T47D (cell line): ENCODE results near the gene RALGAPA2.

Source experiments
- DNase-seq, 2 experiments: peaks; one replicate each; pipeline versions ENCODE4 v3.0.0 to v3.0.0-alpha.2; 2011 to 2012; ENCODE audit warnings: low read depth in 1 of 2, low spot score in 1 of 2
- JUND ChIP-seq: IDR thresholded peaks from 2 replicates; pipeline ENCODE4 v1.6.1; 2012; ENCODE audit warnings: low read depth
- in situ Hi-C: cut with HindIII; loops from 2 replicates; pipeline ENCODE4 v1.10.0; 2016; ENCODE audit warnings: low sequenced_read_pairs, low pct_unique_long_range_greater_than_20kb

The RALGAPA2 gene

GRCh38 chr20:20690676-20691476, 21.6 kb downstream of the RALGAPA2 start:
- DNase-seq, result no peak
- in situ Hi-C loops, result no loop called here
- TF ChIP-seq JUND, result no peak

GRCh38 chr20:20687319-20687718, 25.1 kb downstream of the RALGAPA2 start:
- in situ Hi-C loops, result no loop called here
- TF ChIP-seq JUND, result no peak

GRCh38 chr20:20685635-20686034, 26.8 kb downstream of the RALGAPA2 start:
- TF ChIP-seq JUND, result no peak
- in situ Hi-C loops, result no loop called here

More at GRCh38 chr20:20687319-20687718, 25.1 kb downstream of the RALGAPA2 start:
- DNase-seq, result no peak

GRCh38 chr20:20683481-20684321, 28.7 kb downstream of the RALGAPA2 start:
- in situ Hi-C loops, result no loop called here
- DNase-seq, result no peak
- no peak for TF ChIP-seq JUND

More at GRCh38 chr20:20685635-20686034, 26.8 kb downstream of the RALGAPA2 start:
- DNase-seq, result no peak

- no peak for TF ChIP-seq JUND
- DNase-seq, result no peak
- in situ Hi-C loops, result no loop called here
Observed at GRCh38 chr20:20683020-20683419, 29.4 kb downstream of the RALGAPA2 start.

- DNase-seq, result no peak
- in situ Hi-C loops, result no loop called here
- TF ChIP-seq JUND, result no peak
Observed at GRCh38 chr20:20680991-20681508, 31.4 kb downstream of the RALGAPA2 start.

GRCh38 chr20:20679316-20679715, 33.1 kb downstream of the RALGAPA2 start:
- in situ Hi-C loops, result no loop called here

GRCh38 chr20:20677186-20677585, 35.3 kb downstream of the RALGAPA2 start:
- DNase-seq, result no peak
- in situ Hi-C loops, result no loop called here
- TF ChIP-seq JUND, result no peak

More at GRCh38 chr20:20679316-20679715, 33.1 kb downstream of the RALGAPA2 start:
- DNase-seq, result no peak
- no peak for TF ChIP-seq JUND

- no peak for DNase-seq
- in situ Hi-C loops, result no loop called here
- TF ChIP-seq JUND, result no peak
Observed at GRCh38 chr20:20668639-20669038, 43.8 kb downstream of the RALGAPA2 start.

GRCh38 chr20:20666359-20666758, 46.1 kb downstream of the RALGAPA2 start:
- TF ChIP-seq JUND, result no peak
- in situ Hi-C loops, result no loop called here
- no peak for DNase-seq

GRCh38 chr20:20665606-20666332, 46.7 kb downstream of the RALGAPA2 start:
- TF ChIP-seq JUND, result no peak
- DNase-seq, result no peak
- in situ Hi-C loops, result no loop called here
